Calu3 (cell line): ENCODE data around the gene TRIM17. TPM values are rescaled to one million over a fixed set of nuclear protein-coding genes. Genes with fewer than 3 reads are reported as not detected.
"Not testable (repeated sequence)": the region's sequence is repeated elsewhere in the genome, so short reads cannot be mapped to it uniquely, and the experiment has no call there.

Source experiments
- BruUV-seq: library from RNA; stranded (reverse); fragments of 400-500 nt; replicated peaks from 2 replicates; lab custom pipeline; 2021; lab: Mats Ljungman, UMichigan
- CTCF ChIA-PET: fragments of 300-600 bp; sonication (Branson Sonifier 250); formaldehyde crosslinking; loops from one replicate; lab custom pipeline; 2022; ENCODE audit warnings: antibody characterized with exemption; lab: Charles Lee
- DNase-seq: peaks from one replicate; pipeline ENCODE4 v3.0.0; 2022
- H3K27ac Mint-ChIP-seq: one replicate; pipeline ENCODE4 v1.8.0; 2022; ENCODE audit warnings: mixed read lengths; ENCODE audit not compliant: unreplicated experiment
- H3K27me3 Mint-ChIP-seq: one replicate; pipeline ENCODE4 v1.8.0; 2022; ENCODE audit warnings: mixed read lengths; ENCODE audit not compliant: unreplicated experiment
- H3K36me3 Mint-ChIP-seq: one replicate; pipeline ENCODE4 v1.8.0; 2022; ENCODE audit warnings: mild to moderate bottlenecking, moderate library complexity, mixed read lengths; ENCODE audit not compliant: insufficient read depth, unreplicated experiment
- H3K4me1 Mint-ChIP-seq: one replicate; pipeline ENCODE4 v1.8.0; 2022; ENCODE audit warnings: mild to moderate bottlenecking, low read depth, mixed read lengths; ENCODE audit not compliant: unreplicated experiment
- H3K4me3 Mint-ChIP-seq: one replicate; pipeline ENCODE4 v1.8.0; 2022; ENCODE audit warnings: mild to moderate bottlenecking, low read depth, moderate library complexity, mixed read lengths; ENCODE audit not compliant: unreplicated experiment
- H3K9me3 Mint-ChIP-seq: one replicate; pipeline ENCODE4 v1.8.0; 2022; ENCODE audit warnings: low read depth, mixed read lengths; ENCODE audit not compliant: unreplicated experiment
- intact Hi-C: fragments of 100-400 bp; cut with micrococcal nuclease; formaldehyde crosslinking; loops from one replicate; pipeline ENCODE4 v1.10.0; 2022; ENCODE audit not compliant: unreplicated experiment
- total RNA-seq: library from RNA; stranded (reverse); gene quantifications from 2 replicates; pipeline ENCODE4 v1.2.3, GENCODE V29; 2022
- TF ChIP-seq, protein P1 (sequence below): fragments of 200-600 bp; IDR thresholded peaks from one replicate; pipeline ENCODE4 v1.8.0; 2022; ENCODE audit warnings: antibody characterized with exemption; ENCODE audit not compliant: unreplicated experiment

TRIM17 gene
- total RNA-seq, 1 experiment from 2014 or later, result 3.8 TPM

DNA sequence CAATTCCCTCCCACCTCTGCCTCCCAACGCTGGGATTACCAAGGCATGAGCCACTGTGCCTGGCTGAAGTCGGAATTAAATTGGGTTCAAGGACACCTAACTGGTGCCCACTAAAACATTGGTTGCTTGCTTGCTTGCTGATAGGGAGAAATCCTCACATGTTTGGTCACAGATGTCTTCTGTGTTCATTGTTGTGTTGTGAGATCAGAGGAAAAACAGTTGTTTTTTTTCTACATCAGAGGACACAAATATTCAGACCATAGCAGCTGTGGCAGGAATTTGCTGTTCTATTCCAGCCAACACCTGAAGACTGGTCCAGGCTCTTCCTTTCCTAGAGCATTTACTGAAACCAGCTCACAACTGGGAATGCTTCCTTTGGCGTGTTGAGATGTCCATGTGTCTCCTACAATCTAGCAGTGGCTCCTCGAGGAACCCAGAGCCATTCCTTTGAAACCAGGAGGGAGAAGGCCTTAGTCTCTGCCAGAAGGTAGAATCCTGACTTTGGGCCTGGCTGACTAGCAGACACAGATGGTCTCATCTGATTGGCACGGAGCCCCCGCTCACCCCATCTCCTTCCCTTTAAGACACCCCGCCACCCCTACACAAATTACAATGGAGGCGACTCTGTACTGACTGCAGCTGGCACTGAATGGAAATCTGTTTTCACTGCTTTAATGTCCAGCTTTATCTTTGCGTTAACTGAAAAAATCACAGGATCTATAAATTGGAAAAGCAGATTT lies 24.3 kb upstream of the TRIM17 start:
- H3K27me3 Mint-ChIP-seq, result peaks cover 91% of the 10 kb centered on the region

DNA sequence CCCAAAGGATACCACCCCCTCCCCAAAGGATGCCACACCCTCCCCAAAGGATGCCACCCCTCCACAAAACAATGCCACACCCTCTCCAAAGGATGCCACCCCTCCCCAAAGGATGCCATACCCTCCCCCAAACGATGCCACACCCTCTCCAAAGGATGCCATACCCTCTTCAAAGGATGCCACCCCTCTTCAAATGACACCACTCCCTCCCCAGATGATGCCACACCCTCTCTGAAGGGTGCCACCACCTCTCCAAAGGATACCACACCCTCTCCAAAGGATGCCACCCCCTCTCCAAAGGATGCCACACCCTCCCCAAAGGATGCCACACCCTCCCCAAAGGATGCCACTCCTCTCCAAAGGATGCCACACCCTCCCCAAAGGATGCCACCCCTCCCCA lies 21.6 kb upstream of the TRIM17 start:
- Mint-ChIP-seq H3K4me3 (no peak overlapping the region), H3K27ac (no peak overlapping the region), H3K36me3 (no peaks in the 10 kb centered on the region), H3K9me3 (no peaks in the 10 kb centered on the region), H3K4me1 (no peaks in the 10 kb centered on the region), H3K27me3 (peaks cover 78% of the 10 kb centered on the region)
- no TSS peak for BruUV-seq
- CTCF ChIA-PET, result no interaction called here
- no peak for DNase-seq
- TF ChIP-seq, protein P1, sequence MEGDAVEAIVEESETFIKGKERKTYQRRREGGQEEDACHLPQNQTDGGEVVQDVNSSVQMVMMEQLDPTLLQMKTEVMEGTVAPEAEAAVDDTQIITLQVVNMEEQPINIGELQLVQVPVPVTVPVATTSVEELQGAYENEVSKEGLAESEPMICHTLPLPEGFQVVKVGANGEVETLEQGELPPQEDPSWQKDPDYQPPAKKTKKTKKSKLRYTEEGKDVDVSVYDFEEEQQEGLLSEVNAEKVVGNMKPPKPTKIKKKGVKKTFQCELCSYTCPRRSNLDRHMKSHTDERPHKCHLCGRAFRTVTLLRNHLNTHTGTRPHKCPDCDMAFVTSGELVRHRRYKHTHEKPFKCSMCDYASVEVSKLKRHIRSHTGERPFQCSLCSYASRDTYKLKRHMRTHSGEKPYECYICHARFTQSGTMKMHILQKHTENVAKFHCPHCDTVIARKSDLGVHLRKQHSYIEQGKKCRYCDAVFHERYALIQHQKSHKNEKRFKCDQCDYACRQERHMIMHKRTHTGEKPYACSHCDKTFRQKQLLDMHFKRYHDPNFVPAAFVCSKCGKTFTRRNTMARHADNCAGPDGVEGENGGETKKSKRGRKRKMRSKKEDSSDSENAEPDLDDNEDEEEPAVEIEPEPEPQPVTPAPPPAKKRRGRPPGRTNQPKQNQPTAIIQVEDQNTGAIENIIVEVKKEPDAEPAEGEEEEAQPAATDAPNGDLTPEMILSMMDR, result no peak
- intact Hi-C loops, result no loop called here

More for the DNA sequence above, 24.3 kb upstream of the TRIM17 start:
- Mint-ChIP-seq H3K36me3 (peaks cover 4% of the 10 kb centered on the region), H3K4me3 (no peak overlapping the region), H3K4me1 (peaks cover 7% of the 10 kb centered on the region), H3K27ac (no peak overlapping the region), H3K9me3 (no peaks in the 10 kb centered on the region)
- TF ChIP-seq, protein P1, result no peak
- CTCF ChIA-PET, result no interaction called here
- intact Hi-C loops, result no loop called here
- no TSS peak for BruUV-seq
- no peak for DNase-seq

DNA sequence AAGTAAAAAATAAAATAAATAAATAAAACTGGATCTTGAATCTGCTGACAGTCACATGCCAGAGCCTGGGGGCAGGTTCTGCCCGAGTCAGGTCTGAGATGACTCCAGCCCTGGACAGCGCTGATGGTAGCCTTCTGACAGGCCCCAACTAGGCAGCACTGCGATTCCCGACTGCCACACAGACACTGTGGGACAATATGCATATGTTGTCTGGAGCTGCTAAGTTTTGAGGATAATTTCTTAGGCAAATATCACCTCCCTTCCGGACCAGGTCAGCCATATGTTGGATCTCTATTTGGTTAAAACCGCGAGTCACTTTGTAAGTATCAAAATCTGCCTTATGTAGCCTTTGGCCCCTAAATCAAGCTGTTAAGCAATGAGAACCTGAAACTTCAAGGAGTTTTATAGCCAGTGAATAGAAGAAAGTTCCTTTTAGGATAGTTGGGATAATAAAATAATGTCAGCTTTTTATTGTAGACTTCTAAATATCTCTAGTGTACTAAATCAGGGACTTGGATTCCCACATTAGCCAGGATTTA lies 20.8 kb upstream of the TRIM17 start:
- no peak for DNase-seq
- Mint-ChIP-seq H3K27me3 (peaks cover 71% of the 10 kb centered on the region), H3K9me3 (no peaks in the 10 kb centered on the region), H3K27ac (no peak overlapping the region), H3K36me3 (no peaks in the 10 kb centered on the region), H3K4me1 (no peaks in the 10 kb centered on the region), H3K4me3 (no peak overlapping the region)
- TF ChIP-seq, protein P1, result no peak
- CTCF ChIA-PET, result no interaction called here
- no TSS peak for BruUV-seq
- intact Hi-C loops, result no loop called here

DNA sequence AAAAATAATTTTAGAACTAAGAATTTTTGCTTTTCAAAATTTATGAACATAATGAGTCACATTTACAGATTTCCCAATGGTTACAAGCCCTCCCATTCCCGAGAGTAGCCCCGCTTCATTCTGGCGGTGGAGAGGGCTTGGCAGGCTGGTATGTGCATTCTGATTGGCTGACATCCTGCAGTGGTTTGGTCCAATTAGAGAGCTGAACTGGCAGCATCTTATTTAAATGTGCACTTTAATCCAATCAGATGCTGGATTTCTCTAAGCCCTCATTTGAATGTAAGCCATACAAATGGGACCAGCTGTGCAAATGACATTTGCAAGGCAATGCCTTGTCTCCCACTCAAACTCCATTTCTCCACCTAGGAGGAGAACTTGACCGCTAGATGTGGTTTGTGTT lies 18.0 kb upstream of the TRIM17 start:
- Mint-ChIP-seq H3K4me1 (no peaks in the 10 kb centered on the region), H3K4me3 (no peak overlapping the region), H3K36me3 (no peaks in the 10 kb centered on the region), H3K9me3 (no peaks in the 10 kb centered on the region), H3K27ac (no peak overlapping the region), H3K27me3 (peaks cover 53% of the 10 kb centered on the region)
- intact Hi-C loops, result no loop called here
- TF ChIP-seq, protein P1, result no peak
- CTCF ChIA-PET, result no interaction called here
- BruUV-seq, result no TSS peak
- no peak for DNase-seq

DNA sequence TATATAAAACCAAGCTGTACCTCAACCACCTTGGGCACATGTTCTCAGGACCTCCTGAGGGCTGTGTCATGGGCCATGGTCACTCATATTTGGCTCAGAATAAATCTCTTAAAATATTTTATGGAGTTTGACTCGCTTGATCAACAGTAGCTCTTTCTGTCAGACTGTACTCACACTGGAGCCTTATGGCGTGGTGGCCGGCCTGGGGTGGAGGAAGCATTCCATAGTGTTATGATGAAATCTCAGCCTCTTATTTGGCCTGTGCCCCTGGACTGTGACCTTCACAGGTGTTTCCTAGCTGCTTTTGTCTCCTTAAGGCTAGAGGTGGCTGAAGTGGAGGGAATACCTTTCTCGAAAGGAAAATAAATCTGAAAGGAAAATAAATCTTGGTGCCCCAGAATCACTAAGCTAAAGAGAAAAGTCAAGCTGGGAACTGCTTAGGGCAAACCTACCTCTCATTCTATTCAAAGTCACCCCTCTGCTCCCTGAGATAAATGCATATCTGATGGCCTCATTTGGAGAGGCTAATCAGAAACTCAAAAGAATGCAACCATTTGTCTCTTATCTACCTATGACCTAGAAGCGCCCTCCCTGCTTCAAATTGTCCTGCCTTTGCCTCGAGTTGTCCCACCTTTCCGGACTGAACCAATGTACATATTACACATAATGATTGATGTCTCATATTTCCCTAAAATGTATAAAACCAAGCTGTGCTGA lies 16.8 kb upstream of the TRIM17 start:
- intact Hi-C loops, H3K27ac Mint-ChIP-seq, CTCF ChIA-PET, H3K9me3 Mint-ChIP-seq, H3K36me3 Mint-ChIP-seq, BruUV-seq, H3K4me1 Mint-ChIP-seq, H3K4me3 Mint-ChIP-seq, DNase-seq: not testable (repeated sequence)
- peaks cover 53% of the 10 kb centered on the region for H3K27me3 Mint-ChIP-seq
